Ishikawa (cell line): ENCODE results near the gene SH2D6.

Source experiments
- CEBPB ChIP-seq: IDR thresholded peaks from 2 replicates; pipeline ENCODE4 v1.6.1; 2012
- CREB1 ChIP-seq: IDR thresholded peaks from 2 replicates; pipeline ENCODE4 v1.6.1; 2012; ENCODE audit warnings: low read depth
- EGR1 ChIP-seq: IDR thresholded peaks from 2 replicates; pipeline ENCODE4 v1.6.1; 2012
- EP300 ChIP-seq: IDR thresholded peaks from 2 replicates; pipeline ENCODE4 v1.6.1; 2012; ENCODE audit warnings: borderline replicate concordance
- FOXM1 ChIP-seq: IDR thresholded peaks from 2 replicates; pipeline ENCODE4 v1.6.1; 2012; ENCODE audit warnings: low read depth, borderline replicate concordance
- MAX ChIP-seq: IDR thresholded peaks from 2 replicates; pipeline ENCODE4 v1.6.1; 2012
- NFIC ChIP-seq: IDR thresholded peaks from 2 replicates; pipeline ENCODE4 v1.6.1; 2012
- RAD21 ChIP-seq: IDR thresholded peaks from 2 replicates; pipeline ENCODE4 v1.6.1; 2012; ENCODE audit warnings: low read depth
- TAF1 ChIP-seq: IDR thresholded peaks from 2 replicates; pipeline ENCODE4 v1.6.1; 2012; ENCODE audit warnings: low read depth, mild to moderate bottlenecking
- TCF12 ChIP-seq: IDR thresholded peaks from 2 replicates; pipeline ENCODE4 v1.6.1; 2012; ENCODE audit warnings: low read depth
- TEAD4 ChIP-seq: IDR thresholded peaks from 2 replicates; pipeline ENCODE4 v1.6.1; 2012
- YY1 ChIP-seq: IDR thresholded peaks from 2 replicates; pipeline ENCODE4 v1.6.1; 2012; ENCODE audit warnings: low read depth
- ZBTB7A ChIP-seq: IDR thresholded peaks from 2 replicates; pipeline ENCODE4 v1.6.1; 2012; ENCODE audit warnings: low read depth
- TF ChIP-seq, protein P1 (sequence below): IDR thresholded peaks from 2 replicates; pipeline ENCODE4 v1.6.1; 2012
- TF ChIP-seq, protein P2 (sequence below): IDR thresholded peaks from 2 replicates; pipeline ENCODE4 v1.6.1; 2012; ENCODE audit warnings: low read depth, mild to moderate bottlenecking

SH2D6 gene

GRCh38 chr2:85376291-85377065 is 42.0 kb upstream of the SH2D6 start:
- TF ChIP-seq EGR1 (no peak), TCF12 (no peak), ZBTB7A (no peak), CEBPB (no peak), FOXM1 (no peak), RAD21 (no peak), NFIC (no peak), CREB1 (no peak), YY1 (no peak), EP300 (no peak), TAF1 (no peak), MAX (no peak), TEAD4 (no peak)
- TF ChIP-seq, protein P1, sequence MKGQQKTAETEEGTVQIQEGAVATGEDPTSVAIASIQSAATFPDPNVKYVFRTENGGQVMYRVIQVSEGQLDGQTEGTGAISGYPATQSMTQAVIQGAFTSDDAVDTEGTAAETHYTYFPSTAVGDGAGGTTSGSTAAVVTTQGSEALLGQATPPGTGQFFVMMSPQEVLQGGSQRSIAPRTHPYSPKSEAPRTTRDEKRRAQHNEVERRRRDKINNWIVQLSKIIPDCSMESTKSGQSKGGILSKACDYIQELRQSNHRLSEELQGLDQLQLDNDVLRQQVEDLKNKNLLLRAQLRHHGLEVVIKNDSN: no peak
- TF ChIP-seq, protein P2, sequence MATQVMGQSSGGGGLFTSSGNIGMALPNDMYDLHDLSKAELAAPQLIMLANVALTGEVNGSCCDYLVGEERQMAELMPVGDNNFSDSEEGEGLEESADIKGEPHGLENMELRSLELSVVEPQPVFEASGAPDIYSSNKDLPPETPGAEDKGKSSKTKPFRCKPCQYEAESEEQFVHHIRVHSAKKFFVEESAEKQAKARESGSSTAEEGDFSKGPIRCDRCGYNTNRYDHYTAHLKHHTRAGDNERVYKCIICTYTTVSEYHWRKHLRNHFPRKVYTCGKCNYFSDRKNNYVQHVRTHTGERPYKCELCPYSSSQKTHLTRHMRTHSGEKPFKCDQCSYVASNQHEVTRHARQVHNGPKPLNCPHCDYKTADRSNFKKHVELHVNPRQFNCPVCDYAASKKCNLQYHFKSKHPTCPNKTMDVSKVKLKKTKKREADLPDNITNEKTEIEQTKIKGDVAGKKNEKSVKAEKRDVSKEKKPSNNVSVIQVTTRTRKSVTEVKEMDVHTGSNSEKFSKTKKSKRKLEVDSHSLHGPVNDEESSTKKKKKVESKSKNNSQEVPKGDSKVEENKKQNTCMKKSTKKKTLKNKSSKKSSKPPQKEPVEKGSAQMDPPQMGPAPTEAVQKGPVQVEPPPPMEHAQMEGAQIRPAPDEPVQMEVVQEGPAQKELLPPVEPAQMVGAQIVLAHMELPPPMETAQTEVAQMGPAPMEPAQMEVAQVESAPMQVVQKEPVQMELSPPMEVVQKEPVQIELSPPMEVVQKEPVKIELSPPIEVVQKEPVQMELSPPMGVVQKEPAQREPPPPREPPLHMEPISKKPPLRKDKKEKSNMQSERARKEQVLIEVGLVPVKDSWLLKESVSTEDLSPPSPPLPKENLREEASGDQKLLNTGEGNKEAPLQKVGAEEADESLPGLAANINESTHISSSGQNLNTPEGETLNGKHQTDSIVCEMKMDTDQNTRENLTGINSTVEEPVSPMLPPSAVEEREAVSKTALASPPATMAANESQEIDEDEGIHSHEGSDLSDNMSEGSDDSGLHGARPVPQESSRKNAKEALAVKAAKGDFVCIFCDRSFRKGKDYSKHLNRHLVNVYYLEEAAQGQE: no peak

DNA sequence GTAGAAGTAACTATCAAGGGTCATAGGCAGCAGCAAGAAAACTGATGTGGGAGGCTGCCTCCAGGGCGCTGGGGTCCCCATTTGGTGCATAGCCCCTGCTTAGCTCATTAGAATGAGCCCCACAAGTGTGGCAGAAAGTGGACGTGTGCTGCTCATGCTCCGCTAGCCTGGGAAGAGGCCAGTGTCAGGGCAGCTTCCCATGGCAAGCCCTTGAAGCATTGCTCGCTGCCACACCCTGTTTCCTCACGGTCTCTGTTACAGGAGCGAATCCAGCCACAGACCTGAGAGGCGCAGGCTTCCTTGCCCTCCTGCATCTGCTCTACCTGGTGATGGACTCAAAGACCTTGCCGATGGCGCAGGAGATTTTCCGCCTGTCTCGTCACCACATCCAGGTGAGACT is 41.4 kb upstream of the SH2D6 start:
- TF ChIP-seq ZBTB7A (no peak), CEBPB (no peak)

DNA sequence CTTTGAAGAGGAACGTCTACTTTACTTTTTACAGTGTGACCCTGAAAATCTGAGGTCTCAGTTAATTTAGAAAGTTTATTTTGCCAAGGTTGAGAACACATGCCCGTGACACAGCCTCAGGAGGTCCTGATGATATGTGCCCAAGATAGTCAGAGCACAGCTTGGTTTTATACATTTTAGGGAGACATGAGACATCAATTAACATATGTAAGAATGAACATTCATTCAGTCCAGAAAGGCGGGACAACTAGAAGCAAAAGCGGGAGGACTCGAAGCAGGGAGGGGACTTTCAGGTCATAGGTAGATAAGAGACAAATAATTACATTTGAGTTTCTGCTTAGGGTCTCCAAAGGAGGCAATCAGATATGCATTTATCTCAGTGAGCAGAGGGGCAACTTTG is 40.3 kb upstream of the SH2D6 start:
- TF ChIP-seq CREB1: no peak
- no peak for TF ChIP-seq NFIC
- no peak for TF ChIP-seq TCF12
- no peak for TF ChIP-seq RAD21
- TF ChIP-seq, protein P2: no peak
- no peak for TF ChIP-seq TEAD4

DNA sequence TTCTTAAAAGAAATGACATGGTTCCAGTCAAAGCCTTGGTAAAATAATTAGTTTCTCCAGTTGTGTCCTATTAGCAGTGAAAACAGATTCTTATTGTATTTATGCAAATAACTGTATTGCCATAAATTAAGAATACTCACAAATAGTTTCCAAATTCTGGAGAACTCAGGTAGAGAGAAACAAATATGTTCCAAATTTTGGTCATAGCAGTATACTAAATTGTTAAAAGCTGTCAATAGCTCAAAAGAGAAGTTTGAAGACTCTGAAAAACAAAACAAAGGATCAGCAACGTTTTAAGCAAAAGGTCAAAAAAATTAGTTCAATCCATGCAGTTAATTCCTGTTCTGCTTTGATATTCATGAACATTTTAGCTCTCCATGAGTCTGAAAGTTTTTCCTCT is 38.5 kb upstream of the SH2D6 start:
- TF ChIP-seq MAX (no peak), NFIC (no peak), TEAD4 (no peak), ZBTB7A (no peak)
- TF ChIP-seq, protein P2: no peak

GRCh38 chr2:85383850-85384249 is 34.7 kb upstream of the SH2D6 start:
- TF ChIP-seq, protein P1: no peak
- TF ChIP-seq RAD21 (no peak), TAF1 (no peak), EP300 (no peak), NFIC (no peak), YY1 (no peak), MAX (no peak), EGR1 (no peak), CREB1 (no peak), FOXM1 (no peak), ZBTB7A (no peak), TCF12 (no peak), CEBPB (no peak), TEAD4 (no peak)
- TF ChIP-seq, protein P2: no peak
